GM18519 (cell line): ENCODE results near the gene KLHDC3.
"Not testable (repeated sequence)": the region's sequence is repeated elsewhere in the genome, so short reads cannot be mapped to it uniquely, and the experiment has no call there.

Experiments
- ATAC-seq: cut with Tn5 transposase; IDR thresholded peaks from one replicate; pipeline ENCODE4 v1.9.1; 2021; ENCODE audit warnings: mild to moderate bottlenecking, moderate library complexity; ENCODE audit not compliant: unreplicated experiment, low FRiP score

Gene KLHDC3

GRCh38 chr6:42987533-42988451 lies 26.3 kb upstream of the KLHDC3 start:
- no peak for ATAC-seq

- ATAC-seq: no peak
Measured at GRCh38 chr6:42988486-42989020, 25.5 kb upstream of the KLHDC3 start.

GRCh38 chr6:42989923-42990322 lies 24.1 kb upstream of the KLHDC3 start:
- no peak for ATAC-seq

- ATAC-seq: no peak
Measured at GRCh38 chr6:42993445-42993844, 20.6 kb upstream of the KLHDC3 start.

- ATAC-seq: no peak
Measured at GRCh38 chr6:42996513-42996912, 17.5 kb upstream of the KLHDC3 start.

GRCh38 chr6:42998205-42998604 lies 15.8 kb upstream of the KLHDC3 start:
- ATAC-seq: not testable (repeated sequence)

GRCh38 chr6:43001843-43002242 lies 12.2 kb upstream of the KLHDC3 start:
- no peak for ATAC-seq

GRCh38 chr6:43005844-43006243 lies 8.2 kb upstream of the KLHDC3 start:
- ATAC-seq: no peak

- ATAC-seq: no peak
Measured at GRCh38 chr6:43006251-43006650, 7.8 kb upstream of the KLHDC3 start.

GRCh38 chr6:43007126-43007525 lies 6.9 kb upstream of the KLHDC3 start:
- ATAC-seq: no peak

- no peak for ATAC-seq
Measured at GRCh38 chr6:43009124-43009523, 4.9 kb upstream of the KLHDC3 start.

GRCh38 chr6:43011207-43011606 lies 2.8 kb upstream of the KLHDC3 start:
- ATAC-seq: no peak

GRCh38 chr6:43012364-43012763 lies 1.7 kb upstream of the KLHDC3 start:
- no peak for ATAC-seq

GRCh38 chr6:43013097-43013842 lies 779 bp upstream of the KLHDC3 start:
- no peak for ATAC-seq

- no peak for ATAC-seq
Measured at GRCh38 chr6:43014434-43014909, 423 bp downstream of the KLHDC3 start.

- ATAC-seq: no peak
Measured at GRCh38 chr6:43016176-43016942, 2.3 kb downstream of the KLHDC3 start.

- ATAC-seq: no peak
Measured at GRCh38 chr6:43016943-43017334, 2.9 kb downstream of the KLHDC3 start.

- ATAC-seq: no peak
Measured at GRCh38 chr6:43019152-43019551, 5.1 kb downstream of the KLHDC3 start.

- no peak for ATAC-seq
Measured at GRCh38 chr6:43020052-43020705, 6.1 kb downstream of the KLHDC3 start.

GRCh38 chr6:43020847-43021246 lies 6.8 kb downstream of the KLHDC3 start:
- ATAC-seq: no peak
